GM19324 (cell line): ENCODE results near the gene GRID1.
"Not testable (repeated sequence)": the region's sequence is repeated elsewhere in the genome, so short reads cannot be mapped to it uniquely, and the experiment has no call there.

Experiments used
- ATAC-seq: cut with Tn5 transposase; IDR thresholded peaks from one replicate; pipeline ENCODE4 v1.9.1; 2021; ENCODE audit warnings: mild to moderate bottlenecking, moderate library complexity; ENCODE audit not compliant: unreplicated experiment, low FRiP score

The GRID1 gene

DNA sequence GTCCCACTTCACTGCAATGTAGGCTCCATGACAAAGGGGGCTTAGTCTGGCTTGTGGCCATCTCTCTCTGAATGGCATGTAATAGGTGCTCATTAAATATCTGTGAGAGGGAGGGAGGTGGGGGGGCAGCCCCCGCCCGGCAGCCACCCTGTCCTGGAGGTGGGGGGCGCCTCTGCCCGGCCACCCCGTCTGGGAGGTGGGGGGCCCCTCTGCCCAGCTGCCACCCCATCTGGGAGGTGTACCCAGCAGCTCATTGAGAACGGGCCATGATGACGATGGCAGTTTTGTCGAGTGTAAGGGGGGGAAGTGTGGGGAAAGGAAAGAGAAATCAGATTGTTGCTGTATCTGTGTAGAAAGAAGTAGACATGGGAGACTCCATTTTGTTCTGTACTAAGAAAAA lies 334.5 kb downstream of the GRID1 start:
- ATAC-seq = not testable (repeated sequence)

DNA sequence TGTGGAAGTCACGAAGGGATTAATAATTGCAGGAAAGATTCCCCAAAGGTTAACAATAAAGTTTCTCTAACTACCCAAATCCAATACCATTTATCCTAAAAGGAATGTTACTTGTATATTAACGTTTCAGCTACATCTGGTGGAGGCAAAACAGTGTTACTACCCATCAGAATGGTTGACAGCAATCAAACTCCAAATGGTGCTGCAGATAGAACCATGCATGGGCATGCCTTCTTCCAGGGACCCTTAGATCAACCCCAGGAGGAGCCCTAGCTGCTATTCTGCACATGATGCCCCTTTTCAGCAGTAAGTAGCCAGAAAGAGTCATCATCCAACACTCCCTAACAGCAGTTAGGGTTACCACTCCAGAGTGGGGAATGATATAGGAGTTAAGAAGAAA lies 336.3 kb downstream of the GRID1 start:
- no peak for ATAC-seq

DNA sequence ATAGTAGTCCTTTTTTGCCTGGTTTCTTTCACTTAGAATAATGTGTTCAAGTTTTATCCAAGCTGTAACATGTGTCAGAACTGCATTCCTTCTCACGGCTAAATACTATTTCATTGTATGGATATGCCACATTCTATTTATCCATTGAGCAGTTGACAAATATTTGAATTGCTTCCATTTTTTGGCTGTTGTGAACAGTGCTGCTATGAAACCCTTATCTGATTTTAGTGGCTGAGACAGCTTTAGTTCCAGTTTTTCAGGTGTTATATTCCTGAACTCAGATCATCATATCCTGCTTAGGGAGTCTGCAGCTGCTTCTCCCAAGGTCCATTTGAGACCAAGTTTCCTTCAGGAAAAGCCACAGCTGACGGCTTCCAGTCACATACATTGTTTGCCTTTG lies 339.2 kb downstream of the GRID1 start:
- no peak for ATAC-seq

DNA sequence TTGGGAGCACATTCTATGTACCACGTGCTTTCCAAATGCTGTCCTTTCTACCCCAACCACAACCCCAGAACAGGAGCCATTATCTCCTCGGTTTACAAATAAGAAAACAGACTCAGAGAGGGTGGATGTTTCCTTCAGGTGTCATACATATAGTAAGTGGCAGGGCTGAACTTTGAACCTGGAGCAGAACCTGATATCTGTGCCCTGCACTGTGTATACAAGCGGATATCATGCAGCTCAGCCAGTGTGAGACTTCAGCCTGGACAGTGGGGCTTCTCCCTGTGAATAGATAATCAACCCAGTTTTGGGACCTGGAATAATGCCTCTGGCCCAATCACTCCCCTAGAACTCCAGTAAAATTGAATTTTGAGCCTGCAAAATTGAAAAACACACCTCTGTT lies 341.1 kb downstream of the GRID1 start:
- ATAC-seq = no peak

DNA sequence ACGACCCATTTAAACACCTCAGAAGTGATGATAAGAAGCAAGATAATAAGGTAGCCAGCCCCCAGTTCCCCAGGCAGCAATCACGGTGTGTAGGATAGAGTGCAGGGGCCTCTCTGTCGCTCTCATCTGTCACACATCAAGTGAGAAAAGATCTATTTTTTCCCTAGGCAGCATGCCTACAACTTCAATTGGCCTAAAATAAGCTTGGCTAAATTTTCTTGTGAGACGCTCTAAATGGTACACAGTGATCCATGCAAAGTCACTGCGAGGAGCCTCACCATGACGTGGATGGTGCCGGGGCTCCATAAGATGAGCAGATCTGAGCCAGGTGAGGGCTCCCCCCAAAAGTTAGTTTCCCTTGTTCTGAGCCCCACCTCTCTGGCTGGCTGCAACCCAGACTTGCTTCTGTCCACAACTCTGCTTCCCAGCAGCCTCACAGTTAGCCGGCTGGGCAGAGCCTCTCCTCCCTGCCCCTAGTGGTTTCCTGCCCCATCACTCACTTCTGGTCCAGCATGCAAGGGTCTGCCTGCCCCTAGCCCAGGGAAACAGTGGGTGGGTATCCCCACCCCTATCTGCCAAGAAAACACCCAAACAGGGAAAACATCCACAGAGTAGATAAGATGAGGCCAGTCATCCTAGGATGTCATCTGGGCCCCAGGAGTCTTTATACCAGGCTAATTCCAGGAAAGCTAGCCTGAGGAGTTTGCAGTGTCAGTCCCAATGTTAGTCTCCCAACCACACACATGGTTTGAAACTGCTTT lies 342.1 kb downstream of the GRID1 start:
- ATAC-seq = no peak

DNA sequence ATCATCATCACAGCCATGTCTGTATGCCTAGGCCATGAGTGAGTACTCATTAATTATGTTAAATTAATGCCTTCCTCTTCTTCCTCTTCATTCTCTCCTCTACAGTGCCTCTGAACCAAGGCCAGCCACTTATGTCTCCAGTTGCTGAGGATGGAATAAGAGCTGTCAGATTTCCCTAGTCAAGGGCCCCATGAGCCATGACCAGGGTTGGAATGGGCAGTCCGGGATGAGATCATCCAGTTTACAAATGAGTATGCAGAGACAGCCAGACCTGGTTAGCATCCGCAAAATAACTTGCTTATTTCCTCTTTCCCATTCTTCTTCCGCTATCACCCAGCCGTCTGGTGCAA lies 342.7 kb downstream of the GRID1 start:
- ATAC-seq = no peak

DNA sequence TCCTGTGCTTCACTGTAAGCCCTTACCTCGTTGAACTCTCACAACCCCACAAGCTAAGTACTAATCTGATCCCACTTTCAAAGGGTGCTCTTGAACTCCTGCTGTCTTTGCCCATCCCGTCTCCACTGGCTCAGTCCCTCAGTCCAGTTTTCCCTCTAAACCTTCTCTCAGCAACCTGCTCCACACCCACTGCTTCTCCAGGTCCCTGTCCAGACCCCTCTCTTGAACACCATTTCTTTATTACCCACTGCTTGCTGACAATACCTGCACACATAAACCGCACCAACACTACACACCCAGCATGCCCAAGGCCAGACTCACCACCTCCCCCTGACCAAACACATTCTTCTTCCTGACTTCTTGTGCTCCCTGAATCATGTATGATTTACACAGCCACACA lies 343.3 kb downstream of the GRID1 start:
- no peak for ATAC-seq

DNA sequence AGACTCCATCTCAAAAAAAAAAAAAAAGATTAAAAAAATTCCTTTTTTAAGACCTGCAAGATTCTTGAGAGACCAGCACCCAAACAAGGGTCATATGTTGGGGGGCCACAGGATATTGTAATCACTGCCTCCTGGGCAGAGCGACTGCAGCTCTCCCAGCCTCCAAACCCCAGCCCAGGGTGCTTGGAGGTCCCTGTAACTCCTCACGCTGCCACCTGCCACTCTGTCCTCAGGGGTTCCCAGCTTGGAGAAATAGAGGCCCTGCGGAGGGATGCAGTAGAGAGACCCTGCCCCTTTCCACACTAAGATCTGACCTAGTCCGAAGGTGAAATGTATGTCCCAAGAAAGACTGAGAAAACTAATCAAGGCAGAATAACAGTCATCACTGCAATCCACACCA lies 343.7 kb downstream of the GRID1 start:
- no peak for ATAC-seq

DNA sequence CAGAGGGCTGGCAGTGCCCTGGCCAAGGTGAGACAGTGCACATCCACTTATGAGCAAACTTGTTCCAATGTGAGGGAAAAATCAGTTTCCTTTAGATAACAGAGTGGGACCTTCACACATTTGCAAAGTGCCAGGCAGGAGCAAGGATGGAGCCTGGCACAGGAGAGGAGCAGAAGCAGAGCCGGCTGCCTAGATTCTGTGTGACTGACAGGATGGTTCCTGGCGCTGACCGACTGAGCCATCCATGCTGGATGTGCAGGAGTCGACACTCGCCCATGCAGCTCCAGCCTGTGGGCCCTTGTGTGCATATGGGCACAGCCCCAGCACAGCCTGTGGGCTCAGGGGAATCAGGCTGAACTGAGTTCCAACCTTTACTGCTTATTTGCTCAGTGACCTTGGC lies 346.5 kb downstream of the GRID1 start:
- no peak for ATAC-seq

DNA sequence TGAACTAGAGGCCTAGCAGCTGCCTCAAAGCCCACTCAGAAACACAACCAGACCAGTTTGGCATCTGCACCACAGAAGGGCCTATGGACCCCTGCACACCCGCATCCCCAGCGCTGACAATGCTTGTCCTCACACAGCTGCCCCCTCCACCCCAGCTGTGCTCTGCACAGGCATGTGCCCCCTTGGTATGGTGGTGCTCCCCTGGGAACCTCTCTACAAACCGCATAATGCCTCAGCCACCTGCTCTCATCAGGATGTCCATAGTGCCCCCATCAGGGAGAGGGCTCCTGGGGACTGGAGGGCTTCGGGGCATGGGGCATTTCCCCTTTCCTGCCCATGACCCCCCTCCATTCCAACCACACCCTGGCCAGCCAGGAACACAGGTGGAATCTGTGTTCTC lies 347.5 kb downstream of the GRID1 start:
- ATAC-seq = no peak

DNA sequence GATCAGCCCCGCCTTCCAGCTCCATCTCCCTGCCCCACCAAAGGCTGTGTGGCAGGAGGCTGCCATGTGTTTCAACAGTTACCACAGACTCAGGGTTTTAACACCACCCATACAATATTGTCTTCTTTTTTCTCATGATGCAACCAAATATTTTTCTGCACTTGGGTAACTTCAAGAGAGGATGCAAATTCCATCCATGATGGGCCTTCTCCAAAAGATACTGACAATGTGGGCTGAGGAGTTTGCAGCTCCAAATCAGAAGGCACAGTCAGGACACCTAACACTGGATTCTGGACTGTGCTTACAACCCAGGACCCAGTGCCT lies 347.9 kb downstream of the GRID1 start:
- no peak for ATAC-seq

DNA sequence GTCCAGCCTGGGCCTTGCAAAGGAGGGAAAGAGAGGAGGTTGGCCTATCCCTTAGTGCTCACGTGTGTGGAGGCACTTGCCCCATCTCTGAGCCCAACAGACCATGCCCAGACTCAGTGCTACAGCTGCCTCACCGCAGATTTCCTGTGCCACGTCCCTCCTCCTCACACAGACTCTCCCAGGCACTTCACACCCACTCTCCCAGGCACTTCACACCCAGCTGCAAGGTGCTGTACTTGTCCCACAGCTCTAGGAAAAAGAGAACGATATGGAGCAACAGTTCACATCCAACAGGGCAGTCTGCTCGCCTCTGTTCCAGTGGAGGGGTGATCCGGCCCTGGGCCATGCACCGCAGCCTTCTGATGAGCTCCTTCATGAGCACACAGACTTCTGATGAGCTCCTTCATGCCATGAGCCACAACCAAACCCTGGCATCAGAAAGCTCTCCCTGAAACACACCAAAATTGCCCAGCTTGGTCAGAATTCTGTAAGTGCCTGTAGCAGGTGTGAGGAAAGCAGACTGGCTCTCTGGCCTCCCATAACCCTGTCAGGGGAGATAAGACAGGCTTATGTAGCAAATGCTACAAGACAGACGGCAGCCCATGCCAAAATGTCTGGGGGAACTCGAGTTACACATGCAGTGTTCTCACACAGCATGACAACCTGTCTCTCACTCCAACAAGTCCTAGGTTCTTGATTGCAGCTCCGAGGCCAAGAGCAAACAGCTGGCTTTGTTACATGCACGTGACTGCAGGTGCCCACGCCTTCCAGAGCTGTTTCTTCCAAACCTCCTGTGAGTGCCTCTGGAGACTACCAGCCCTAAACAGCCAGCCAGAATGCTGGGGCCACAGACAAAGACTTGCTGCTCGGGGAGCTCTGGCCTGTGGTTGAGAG lies 348.5 kb downstream of the GRID1 start:
- peak; percentile 64 for ATAC-seq

DNA sequence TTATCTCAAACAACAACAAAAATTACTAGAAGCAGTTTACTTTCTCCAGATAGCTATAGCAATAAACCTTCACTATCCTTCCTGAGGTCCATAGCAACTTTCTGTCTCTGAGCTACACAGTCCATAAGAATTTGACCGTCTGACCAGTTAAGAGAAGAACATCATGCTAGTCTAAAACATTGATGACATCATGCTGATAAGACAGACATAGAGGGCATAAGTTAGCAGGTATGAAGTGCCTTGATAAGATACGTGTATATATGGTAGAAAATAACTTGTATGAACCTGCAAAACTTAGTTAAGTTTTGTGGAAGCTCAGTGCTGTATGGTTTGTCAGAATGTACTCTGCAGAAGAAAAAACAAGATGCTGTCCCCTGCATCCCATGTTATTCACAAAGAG lies 353.0 kb downstream of the GRID1 start:
- ATAC-seq = no peak

DNA sequence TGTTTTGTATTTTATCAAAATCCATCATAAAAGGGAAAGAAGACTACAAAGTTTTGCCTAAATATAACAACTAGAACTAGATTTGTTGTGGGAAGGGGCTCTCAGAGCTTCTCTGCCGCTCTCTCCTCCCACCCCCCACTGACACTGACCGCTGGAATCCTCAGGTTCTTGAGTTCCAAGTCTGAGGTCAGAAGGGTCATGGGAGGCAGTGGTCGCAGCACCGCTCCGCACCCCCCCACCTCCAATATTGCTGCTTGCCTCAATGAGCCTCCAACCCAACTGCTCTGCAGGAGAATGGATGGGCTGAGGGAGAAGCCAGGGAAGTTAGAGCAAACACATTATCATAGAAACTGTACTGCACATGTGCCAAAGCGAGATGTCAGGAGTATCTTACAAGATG lies 359.4 kb downstream of the GRID1 start:
- ATAC-seq = no peak

DNA sequence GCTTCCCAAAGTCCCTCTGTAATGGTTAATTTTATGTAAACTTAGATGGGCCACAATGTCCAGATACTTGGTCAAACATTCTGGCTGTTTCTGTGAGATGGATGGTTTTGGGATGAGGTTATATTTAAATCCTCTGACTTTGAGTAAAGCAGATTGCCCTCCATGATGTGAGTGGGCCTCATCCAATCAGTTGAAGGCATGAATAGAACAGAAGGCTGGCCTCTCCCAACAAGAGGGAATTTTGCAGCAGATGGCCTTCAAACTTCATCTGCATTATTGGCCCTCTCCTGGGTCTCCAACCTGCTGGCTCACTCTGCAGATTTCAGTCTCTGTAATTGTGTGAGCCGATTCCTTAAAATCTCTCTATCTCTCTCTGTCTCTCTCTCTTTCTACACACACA lies 362.3 kb downstream of the GRID1 start:
- ATAC-seq = no peak

DNA sequence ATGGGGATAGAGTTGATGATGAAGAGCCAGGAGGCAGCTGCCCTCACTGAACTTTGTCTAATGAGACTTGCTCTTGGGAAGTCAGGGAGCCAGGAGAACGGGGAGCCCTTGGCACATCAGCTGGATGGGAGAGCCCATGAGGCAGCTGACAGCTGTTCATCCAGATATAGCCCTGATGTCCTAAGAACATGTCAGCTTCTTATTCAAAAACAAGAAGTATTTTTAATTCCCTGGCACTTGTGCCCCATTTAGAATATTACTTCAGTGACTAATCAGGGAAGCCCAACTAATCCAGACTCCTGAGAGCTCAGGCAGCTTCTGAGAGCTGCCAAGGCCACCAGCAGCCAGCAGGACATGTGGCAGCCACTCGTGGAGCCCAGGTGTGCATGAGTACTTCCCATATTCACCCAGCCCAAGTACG lies 363.4 kb downstream of the GRID1 start:
- no peak for ATAC-seq

DNA sequence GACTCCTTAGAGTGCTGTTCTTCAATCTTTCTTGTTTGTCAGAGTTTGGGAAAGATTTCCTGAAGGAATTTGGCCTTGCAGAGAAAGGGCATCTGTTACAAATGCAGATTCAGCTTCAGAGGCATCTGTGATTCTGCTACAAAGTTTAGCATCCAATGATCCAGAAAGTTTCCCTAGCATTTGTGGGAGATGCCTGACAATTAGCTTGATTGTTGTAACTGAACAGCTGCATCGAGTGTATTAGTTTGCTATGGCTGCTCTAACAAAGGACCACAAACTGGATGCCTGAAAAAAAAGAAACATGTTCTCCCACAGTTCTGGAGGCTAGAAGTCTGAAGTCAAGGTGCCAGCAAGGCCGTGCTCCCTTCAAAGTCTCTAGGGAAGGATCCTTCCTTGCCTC lies 365.1 kb downstream of the GRID1 start:
- no peak for ATAC-seq

DNA sequence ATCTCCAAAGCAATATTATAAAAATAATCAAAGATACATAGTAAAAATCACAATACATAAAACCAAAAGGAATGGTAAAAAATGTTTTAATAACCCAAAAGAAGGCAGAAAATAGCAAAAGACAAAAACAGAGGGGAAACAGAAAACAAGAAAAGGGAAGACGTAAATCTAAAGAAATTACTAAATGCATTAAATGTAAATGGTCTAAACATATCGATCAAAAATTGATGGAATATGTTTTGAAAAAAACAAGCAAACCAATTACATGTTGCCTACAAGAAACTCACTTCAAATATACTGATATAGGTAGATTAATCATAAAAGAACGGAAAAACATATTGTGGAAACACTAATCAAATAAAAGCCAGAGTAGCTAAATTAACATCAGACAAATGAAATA lies 369.1 kb downstream of the GRID1 start:
- ATAC-seq = no peak

DNA sequence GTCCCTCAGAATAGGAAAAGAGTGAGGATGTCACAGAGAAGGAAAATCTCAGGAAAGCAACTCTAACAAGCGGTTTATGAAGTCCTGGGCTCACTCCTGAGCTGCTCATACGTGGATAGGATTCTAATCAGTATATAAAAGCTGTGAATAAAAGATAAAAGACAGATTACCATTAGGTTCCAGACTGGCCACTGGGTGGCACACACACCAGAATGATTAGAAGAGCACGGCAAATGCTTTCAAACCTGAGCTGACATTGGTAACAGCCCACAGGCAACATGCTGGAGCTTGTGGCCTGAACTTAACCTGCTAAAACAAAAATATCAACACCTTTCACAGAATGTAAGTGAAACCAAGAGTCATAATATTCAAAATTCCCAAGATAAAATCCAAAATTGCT lies 370.8 kb downstream of the GRID1 start:
- no peak for ATAC-seq

DNA sequence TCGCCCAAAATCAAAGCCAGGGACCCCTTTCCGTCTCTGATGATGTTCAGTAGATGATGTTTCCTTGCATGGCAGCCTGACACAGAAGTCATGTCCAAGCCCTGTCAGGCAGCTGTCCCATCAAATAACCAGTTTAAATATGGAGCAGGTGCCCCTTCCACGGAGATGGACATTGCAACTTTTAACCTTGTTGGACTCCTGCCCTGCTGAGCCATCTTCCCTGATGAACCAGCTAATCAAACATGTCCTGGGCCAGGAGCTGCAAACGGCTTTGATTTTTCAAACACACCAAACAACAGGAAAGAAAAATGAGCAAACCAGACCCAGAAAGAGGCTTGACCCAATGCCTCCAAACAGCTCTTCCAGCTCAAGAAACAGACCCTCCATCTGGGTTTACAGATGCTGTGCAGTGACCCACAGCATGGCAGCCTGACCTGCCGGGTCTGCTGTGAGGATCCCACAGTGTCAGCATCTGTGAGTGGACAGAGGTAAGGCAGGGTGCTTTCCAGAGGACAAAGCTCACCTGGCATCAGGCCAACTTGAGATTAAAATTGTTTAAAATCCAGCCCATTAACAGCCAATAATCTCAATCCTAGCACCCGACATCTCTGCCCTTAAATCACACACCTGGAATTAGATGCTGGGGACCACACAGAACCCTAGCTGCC lies 372.6 kb downstream of the GRID1 start:
- ATAC-seq = no peak

DNA sequence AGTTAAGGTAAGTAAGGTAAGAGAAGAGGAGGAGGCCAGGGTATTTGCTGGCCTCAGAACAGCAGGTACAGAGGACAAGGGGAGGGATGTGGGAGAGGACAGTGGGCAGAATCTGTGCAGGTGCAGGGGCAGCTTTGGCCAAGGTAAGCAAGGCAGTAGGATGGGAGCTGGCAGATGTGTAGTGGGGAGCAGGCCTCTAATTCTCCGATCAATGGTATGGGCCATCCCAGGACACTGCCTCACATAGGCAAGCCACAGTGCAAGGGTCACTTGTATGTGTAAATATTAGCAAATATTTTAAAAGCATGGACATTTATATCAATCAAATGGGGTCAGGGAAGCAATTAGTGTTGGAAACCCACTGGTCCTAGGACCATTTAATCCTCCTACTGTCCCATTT lies 373.5 kb downstream of the GRID1 start:
- no peak for ATAC-seq

DNA sequence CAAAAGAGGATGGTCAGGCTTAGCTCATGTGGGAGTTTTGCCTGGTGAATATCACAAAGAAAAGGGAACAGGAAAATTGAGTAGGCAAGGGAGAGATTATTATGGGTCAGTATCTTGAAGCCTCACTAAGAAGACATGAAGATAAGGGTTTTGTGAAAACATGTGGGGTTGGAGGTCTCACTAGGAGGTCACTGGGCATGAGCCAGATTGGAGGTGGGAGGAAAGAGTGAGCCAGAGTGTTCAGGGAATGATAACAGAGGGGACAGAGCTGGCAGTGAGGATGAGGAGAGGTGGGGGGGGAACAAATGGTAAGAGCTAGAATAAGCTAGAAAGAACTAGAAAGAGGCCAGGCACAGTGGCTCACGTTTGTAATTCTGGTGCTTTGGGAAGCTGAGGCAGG lies 374.3 kb downstream of the GRID1 start:
- no peak for ATAC-seq
